GM18499 (cell line): ENCODE data around the gene ARHGEF37.
"Not testable (repeated sequence)": the region's sequence is repeated elsewhere in the genome, so short reads cannot be mapped to it uniquely, and the experiment has no call there.

Experiments used
- ATAC-seq: cut with Tn5 transposase; IDR thresholded peaks from one replicate; pipeline ENCODE4 v1.9.1; 2021; ENCODE audit warnings: moderate number of reproducible peaks; ENCODE audit not compliant: insufficient read depth, unreplicated experiment

Gene ARHGEF37

DNA sequence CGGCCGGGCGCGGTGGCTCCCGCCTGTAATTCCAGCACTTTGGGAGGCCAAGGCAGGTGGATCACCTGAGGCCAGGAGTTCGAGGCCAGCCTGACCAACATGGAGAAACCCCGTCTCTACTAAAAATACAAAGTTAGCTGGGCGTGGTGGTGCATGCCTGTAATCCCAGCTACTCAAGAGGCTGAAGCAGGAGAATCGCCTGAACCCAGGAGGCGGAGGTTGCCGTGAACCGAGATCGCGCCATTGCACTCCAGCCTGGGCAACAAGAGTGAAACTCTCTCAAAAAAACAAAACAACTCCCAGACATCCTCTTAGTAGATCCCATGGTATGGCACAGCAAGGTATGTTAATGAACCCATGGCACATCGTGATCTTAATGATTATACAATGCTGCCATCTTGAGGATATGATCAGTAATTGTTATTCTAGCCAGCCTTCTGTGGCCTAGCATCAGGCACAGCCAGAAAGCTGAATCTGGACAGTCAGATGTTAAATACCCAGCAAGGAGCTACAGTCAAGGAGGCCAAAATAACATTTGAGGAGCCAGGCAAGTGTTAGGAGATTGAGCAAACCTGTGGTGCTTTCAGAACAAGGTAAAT, 16.7 kb upstream of the ARHGEF37 start:
- peak; percentile 87 for ATAC-seq

DNA sequence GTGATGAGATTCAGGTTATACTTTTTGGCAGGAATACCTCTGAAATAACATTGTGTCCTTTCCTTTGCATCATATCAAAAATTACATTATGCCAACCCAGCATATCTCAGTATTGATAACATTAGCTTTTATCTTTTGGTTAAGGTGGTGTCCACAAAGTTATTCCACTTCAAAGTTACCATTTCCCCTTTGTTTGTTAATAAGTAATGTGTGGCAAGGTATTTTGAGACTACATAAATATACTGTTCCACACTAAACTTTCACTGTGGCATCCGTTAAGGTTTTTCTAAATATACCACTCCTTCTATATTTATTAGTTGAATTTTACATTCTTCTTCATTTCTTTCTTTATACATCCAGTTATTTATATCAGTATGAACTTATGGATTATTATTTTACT, 14.1 kb upstream of the ARHGEF37 start:
- ATAC-seq, result no peak

DNA sequence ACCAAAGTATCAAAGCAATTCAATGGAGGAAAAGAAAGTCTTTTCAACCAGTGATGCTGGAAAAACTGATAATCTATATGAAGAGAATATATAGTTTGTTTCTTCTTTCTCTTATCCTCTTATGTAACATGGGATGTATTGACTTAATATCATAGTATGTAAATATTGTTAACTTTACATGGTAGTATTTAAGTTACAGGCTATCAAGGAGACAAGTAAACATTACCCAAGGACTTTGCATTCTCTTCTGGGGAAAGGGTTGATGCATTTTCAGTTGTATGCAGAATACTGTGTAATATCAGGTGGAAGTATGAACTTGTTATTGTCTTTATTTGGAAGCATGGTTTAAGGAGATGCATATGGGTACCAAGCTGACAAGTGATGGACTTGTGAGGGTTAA, 9.1 kb upstream of the ARHGEF37 start:
- no peak for ATAC-seq

DNA sequence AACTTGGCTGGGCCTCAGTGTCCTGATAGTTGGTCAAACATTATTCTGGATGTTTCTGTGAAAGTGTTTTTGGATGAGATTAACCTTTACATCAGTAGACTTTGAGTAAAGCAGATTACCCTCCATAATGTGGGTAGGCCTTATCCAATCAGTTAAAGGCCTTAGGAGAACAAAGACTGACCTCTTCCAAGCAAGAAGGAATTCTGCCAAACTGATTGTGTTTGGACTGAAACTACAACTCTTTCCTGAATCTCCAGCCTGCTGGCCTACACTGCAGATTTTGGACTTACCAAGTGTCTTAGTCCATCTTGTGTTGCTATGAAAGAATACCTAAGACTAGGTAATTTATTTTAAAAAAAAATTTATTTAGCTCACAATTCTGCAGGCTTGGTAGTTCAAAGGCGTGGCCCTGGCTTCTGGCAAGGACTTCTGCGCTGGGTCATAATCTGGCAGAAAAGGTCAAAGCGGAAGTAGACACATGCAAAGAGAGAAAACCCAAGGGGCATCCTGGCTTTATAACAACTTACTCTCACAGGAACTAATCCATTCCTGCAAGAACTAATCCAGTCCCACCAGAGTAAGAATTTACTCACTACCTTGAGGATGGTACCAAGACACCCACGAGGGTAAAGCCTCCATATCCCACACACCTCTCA, 8.6 kb upstream of the ARHGEF37 start:
- ATAC-seq, result no peak

DNA sequence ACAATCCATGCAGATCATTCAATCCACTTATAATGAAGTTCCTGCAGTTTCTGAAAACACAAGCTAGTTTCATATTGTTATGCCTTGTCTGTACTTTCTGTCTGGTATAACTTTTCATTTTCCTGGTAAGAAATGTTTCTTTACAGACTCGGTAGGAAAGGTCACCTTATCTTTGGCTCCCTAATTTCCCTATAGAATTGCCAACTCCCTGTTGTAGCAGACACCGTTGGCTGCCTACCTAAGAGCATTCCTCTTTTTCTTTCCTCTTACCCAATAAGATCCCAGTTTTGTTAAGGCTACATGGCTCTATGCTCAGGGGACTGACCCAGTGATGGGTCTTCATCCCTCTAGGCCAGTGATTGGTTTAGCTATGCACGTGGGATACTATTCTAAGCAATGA, 6.2 kb upstream of the ARHGEF37 start:
- no peak for ATAC-seq

DNA sequence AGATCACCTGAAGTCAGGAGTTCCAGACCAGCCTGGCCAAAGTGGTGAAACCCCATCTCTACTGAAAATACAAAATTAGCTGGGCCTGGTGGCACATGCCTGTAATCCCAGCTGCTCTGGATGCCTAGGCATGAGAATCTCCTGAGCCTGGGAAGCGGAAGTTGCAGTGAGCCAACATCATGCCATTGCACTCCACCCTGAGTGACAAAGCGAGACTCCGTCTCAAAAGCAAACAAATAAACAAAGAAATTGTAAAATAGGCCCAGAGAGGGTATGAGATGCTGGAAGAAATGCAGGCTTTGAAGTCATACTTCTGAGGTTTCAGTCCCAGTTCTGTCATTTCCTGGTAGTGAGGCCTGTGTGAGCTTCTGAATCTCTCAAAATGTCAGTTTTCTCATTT, 5.3 kb upstream of the ARHGEF37 start:
- ATAC-seq, result no peak

DNA sequence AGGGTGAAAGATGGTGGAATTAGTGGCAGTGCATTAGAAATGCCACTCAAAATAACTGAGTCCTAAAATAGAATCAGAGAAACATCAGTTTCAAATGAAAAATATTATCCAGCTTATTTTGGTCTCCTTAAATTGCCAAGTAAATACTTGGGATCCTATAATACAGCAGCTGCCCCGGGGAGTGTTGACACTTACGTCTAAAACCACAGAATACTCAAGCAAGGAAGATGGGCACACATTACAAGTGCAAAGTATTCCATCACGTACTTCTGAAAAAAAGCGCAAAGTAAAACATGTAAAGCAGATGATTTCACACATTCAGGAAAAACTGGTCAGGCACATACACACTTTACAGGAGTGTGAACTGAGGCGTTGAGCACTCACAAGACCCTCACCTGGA, 2.4 kb upstream of the ARHGEF37 start:
- no peak for ATAC-seq

DNA sequence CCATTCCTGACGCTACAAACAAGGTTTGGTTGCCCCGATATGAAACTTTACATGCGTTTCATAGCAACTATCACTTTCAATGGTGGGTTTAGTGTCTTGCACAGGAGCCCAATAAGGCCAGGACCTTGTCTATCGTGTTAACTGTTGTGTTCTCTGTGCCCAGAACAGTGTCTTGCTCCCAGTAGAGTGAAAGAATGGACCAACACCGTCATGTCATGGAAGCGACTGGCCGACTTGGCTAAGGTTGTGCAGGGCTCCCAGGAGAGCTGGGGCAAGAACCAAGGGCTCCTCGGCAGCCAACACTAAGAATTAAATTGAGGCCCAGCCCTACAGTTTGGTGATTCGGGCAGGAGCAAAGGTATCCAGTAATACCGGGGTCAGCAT, 498 bp upstream of the ARHGEF37 start:
- ATAC-seq, result no peak

DNA sequence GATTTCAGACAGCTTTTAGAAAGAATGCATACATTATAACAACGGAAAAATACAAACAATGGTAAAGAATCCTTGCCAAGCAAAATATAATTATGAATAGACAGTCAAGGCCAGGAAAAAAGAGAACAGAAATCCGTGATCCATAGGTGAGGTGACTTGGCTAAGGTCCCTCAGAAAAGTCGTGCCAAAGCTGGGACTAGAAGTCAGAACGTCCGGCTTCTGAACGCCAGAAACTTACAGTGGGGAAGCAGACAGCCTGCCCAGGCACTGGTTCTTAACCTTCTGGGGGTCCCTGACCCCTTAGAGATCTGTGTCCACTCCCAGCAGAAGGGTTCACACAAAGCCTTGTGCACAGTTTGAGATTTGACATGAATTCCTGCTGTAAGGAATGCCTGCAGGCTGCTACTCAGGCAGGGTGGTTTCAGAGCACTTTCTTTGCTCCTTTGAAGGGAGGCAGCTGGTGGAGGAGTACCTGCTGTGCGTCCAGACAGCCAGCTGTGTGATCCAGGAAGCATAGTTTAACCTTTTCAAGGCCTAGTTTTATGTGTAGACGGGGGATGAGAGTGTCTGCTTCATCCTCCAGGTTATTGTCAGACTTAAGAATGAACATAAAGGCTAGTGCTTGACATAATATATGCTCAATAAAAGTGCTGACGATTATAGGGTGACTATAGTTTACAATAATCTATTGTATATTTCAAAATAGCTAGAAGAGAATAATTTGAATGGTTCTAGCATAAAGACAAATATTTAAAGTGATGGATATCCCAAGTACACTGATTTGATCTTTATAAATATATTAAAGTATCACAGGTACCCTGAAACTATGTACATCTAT, 852 bp downstream of the ARHGEF37 start:
- ATAC-seq, result no peak

DNA sequence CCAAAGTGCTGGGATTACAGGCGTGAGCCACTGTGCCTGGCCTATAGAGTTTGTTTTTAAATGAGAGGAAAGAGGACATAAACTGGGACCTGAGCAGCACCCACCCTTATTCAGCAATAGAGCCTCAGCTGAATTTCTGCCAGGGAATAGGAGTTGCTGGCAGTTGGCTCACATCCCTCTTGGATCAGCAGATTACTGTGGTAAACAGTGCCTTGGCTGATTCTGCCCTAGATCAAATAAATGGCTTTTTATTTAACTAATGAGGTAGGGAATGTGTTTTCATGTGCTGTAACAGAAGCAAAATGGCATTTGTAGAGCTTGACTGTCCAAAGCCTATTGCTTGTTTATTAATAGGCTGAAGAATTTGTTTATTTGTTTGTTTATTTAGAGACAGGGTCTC, 2.1 kb downstream of the ARHGEF37 start:
- no peak for ATAC-seq

DNA sequence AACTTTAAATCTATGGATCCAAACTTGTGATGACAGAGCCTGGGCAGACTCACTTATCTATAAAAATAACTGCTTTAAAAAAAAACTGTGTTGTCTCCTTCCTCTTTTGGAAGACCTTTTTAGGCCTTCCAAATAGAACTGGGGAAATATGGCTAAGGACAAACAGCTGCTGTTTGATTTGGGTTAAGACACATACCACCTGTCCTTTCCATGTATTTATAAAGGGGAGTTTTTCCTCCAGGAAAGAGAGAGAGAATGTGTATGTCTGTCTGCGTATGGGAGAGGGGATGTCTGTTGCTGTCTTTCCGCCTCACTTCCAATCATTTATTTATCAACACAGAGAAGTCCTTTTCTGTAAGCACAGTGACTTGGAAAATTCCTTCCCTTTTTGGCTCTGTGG, 2.8 kb downstream of the ARHGEF37 start:
- no peak for ATAC-seq

DNA sequence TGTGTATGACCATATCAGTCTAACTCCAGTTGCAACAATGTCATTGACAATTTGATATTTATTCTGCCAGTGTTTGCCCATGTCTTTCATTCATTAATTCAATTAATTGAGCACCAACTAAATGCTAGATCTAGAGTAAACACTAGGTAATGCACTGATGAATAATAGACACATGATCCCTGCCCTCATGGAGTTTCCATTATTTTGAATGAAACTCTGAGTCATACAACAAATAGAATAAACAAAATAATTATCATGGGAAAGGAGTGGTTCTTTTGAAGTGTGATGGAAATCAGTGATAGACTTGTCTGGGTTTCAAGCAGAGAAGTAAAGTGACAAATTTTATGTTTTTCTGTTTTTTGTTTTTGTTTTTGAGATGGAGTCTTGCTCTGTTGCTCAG, 4.6 kb downstream of the ARHGEF37 start:
- no peak for ATAC-seq

DNA sequence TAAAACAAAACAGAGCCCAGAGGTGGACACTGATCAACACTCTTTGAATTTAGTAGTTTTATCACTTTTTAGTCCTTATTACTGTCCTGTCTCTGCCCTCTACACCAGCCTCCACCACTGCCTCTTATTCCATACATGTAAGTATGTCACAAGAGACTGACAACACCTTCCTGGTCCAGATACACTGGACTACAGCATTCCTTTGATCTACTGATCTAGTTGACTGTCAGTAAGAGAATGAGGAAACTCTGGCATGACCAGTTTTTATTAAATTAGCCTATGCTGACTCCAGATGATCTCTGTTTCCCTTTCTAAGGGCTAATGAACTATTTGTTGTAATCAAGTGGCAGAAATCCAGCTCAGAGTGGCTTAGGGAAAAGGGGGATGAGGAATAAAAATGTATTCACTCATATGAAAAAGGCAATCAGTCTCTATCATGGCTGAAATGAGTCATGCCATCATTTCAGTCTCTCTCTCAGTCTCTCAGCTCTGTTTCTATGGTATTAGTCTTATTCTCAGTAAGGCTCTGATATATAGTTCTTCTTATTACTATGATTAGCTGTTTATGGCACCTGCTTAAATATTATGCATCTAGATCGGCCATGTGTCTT, 5.5 kb downstream of the ARHGEF37 start:
- no peak for ATAC-seq

DNA sequence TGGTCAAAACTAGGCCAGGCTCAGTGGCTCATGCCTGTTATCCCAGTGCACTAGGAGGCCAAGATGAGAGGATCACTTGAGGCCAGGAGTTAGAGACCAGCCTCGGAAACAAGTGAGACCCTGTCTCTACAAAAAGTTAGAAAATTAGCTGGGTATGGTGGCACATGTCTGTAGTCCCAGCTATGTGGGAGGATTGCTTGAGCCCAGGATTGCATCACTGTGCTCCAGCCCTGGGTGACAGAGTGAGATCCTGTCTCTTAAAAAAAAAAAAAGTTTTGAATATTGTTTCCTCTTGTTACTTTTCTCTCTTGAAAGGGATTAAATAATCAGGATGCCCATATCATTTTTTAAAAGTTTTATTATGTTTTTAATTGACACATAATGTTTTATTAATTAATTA, 7.6 kb downstream of the ARHGEF37 start:
- no peak for ATAC-seq

DNA sequence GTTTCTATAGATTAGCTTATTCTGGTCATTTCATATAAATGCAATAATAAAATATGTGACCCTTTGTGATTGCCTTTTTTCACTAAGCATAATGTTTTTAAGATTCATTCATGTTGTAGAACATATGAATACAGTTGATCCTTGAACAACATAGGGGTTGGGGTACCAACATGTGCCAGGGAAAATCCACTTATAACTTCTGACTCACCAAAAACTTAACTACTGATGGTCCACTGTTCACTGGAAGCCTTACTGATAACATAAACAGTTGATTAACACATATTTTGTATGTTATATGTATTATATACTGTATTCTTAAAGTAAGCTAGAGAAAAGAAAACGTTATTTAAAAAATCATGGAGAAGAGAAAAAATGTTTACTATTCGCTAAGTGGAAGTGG, 12.1 kb downstream of the ARHGEF37 start:
- no peak for ATAC-seq

DNA sequence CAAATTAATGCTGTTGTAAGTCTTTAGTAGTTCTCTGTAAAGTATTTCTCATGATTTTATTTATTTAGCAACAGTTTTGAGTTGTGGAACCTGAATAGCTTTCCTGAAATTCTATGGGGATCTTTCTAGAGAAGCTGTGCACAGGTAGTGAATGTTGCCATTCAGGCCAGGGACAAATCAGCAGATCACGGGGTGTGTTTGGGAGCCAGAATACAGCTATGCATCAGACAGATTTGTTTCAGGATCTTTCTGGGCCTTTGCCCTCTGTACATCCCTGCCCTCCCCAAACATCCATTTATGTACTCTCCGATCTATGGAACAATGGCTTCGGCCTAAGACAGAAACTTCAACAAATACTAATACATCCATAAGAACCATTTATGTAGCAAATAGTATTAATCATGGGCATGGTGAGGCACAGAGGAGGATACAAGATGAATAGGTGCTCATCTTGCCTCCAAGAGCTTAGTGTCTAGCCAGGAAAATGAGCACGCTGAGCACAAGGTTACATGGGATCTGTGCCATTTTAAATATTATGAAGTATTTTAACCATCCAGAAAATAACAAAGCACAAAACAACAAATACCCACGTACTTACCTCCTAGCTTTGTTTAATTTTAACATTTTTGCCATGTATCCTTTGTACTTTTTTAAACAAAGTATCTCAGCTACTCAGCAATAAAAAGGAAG, 13.1 kb downstream of the ARHGEF37 start:
- no peak for ATAC-seq

DNA sequence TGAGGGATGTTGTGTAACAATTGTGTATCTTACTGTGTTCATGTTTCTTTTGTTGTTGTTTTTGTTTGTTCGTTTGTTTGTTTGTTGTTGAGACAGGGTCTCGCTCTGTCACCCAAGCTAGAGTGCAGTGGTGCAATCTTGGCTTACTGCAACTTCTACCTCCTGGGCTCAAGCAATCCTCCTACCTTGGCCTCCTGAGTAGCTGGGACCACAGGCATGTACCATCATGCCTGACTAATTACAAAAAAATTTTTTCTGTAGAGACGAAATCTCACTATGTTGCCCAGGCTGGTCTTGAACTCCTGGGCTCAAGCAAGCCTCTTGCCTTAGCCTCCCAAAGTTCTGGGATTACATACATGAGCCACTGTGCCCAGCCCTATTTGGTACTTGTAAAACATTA, 13.8 kb downstream of the ARHGEF37 start:
- ATAC-seq, result not testable (repeated sequence)

DNA sequence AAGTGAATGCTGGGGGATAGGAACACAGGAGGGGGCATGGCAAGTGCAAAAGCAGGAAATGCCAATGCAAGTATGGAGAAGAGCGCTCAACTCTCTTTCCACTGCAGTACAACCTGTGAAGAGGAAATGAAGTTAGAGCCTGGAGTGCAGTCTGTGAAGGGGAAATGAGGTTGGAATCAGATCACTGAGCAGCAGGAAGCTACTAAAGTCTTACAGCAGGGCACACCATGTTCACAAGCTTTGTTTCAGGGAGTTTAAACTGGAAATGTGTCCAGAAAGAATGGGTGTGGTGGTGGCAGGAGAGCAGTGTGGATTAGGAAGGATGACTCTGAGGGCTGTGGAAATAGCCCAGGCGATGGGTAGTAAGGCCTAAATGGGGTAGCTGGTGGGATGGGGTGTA, 15.4 kb downstream of the ARHGEF37 start:
- ATAC-seq, result no peak

DNA sequence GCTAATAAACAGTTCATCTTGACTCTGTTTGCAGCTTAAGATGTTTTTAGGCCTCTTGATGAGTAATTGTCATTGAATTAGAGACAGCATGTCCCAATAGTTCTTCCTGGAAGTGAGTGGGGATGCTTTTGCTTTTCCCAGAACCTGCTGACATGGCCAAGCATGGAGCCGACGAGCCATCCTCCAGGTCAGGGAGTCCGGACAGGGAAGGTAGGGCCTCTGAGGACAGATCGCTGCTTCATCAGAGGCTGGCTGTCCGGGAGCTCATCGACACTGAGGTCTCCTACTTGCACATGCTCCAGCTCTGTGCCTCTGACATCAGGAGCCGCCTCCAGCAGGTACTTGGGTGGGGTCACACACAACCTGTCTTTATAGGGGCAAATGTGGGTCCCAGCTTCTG, 16.3 kb downstream of the ARHGEF37 start:
- ATAC-seq, result no peak

DNA sequence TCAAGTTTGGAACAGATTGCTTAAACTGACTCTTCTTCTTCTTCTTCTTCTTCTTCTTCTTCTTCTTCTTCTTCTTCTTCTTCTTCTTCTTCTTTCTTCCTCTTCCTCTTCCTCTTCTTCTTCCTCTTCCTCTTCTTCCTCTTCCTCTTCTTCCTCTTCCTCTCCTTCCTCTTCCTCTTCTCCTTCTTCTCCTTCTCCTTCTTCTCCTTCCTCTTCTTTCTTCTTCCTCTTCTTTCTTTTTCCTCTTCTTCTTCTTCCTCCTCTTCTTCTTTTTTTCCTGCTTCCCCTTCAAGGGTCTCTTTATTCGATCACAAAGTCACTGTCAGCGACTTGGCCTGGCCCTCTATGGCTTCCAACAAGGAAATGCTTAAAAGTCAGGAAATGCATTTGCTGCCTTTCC, 16.9 kb downstream of the ARHGEF37 start:
- ATAC-seq, result not testable (repeated sequence)

DNA sequence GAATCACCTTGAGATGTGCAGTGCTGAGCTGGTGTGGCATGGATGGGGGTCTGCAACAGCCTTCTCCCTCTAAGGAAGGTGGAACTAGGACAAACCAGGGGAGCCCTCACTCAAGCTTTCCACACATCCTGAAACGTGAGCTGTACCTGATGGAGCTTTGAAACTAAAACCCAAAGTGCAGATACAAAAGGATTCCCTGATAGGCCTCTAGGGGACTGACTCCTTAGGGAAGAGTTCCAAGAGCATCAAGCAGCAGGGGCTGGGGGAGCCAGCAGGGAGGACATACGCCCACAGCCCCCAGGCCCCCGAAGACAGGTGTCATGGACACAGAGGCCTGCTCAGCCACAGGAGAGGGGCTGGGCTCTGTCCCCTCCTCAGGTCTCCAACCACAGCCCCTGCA, 17.7 kb downstream of the ARHGEF37 start:
- no peak for ATAC-seq
